ENCODE results near the gene WWOX. TPM values are rescaled to one million over a fixed set of nuclear protein-coding genes. Genes with fewer than 3 reads are reported as not detected.

Gene WWOX
- total and polyA plus RNA-seq, 2 of the 13 experiments (the other 11 are each of a cell fraction or from before 2014, with no cell fraction given), result 9.1 to 37.4 TPM

DNA sequence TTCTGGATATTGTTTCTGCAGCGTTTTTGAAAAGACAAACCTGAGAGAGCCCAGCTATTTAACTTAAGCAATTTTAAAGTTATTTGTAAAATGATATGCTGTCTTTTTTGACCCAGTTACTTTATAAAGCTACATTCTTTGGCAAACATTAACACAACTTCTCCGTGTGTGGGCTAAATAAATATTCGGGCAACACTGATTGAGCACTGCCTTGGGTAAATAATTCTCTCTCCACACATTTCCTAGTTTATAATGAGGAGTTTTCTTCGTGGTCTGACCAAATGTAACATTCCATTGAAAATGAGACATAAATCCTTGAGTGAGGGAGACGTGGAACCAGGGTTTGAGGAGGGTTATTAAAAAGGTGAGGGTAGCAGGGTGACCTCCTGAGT is 142.8 kb downstream of the WWOX start (continued):
- TF ChIP-seq, protein P1, sequence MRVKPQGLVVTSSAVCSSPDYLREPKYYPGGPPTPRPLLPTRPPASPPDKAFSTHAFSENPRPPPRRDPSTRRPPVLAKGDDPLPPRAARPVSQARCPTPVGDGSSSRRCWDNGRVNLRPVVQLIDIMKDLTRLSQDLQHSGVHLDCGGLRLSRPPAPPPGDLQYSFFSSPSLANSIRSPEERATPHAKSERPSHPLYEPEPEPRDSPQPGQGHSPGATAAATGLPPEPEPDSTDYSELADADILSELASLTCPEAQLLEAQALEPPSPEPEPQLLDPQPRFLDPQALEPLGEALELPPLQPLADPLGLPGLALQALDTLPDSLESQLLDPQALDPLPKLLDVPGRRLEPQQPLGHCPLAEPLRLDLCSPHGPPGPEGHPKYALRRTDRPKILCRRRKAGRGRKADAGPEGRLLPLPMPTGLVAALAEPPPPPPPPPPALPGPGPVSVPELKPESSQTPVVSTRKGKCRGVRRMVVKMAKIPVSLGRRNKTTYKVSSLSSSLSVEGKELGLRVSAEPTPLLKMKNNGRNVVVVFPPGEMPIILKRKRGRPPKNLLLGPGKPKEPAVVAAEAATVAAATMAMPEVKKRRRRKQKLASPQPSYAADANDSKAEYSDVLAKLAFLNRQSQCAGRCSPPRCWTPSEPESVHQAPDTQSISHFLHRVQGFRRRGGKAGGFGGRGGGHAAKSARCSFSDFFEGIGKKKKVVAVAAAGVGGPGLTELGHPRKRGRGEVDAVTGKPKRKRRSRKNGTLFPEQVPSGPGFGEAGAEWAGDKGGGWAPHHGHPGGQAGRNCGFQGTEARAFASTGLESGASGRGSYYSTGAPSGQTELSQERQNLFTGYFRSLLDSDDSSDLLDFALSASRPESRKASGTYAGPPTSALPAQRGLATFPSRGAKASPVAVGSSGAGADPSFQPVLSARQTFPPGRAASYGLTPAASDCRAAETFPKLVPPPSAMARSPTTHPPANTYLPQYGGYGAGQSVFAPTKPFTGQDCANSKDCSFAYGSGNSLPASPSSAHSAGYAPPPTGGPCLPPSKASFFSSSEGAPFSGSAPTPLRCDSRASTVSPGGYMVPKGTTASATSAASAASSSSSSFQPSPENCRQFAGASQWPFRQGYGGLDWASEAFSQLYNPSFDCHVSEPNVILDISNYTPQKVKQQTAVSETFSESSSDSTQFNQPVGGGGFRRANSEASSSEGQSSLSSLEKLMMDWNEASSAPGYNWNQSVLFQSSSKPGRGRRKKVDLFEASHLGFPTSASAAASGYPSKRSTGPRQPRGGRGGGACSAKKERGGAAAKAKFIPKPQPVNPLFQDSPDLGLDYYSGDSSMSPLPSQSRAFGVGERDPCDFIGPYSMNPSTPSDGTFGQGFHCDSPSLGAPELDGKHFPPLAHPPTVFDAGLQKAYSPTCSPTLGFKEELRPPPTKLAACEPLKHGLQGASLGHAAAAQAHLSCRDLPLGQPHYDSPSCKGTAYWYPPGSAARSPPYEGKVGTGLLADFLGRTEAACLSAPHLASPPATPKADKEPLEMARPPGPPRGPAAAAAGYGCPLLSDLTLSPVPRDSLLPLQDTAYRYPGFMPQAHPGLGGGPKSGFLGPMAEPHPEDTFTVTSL (CRISPR knock-in tag; IDR thresholded peaks at IDR 0.05; ENCODE audit: borderline replicate concordance), result peak; percentile 32; the same call in 1 of the 2 replicates
- TF ChIP-seq ZBTB38 (CRISPR knock-in tag; IDR thresholded peaks at IDR 0.05) (no peak), SIX1 (CRISPR knock-in tag; IDR thresholded peaks at IDR 0.05; ENCODE audit: borderline replicate concordance) (peak; percentile 57; the same call in 1 of the 2 replicates), ELF1 (CRISPR knock-in tag; IDR thresholded peaks at IDR 0.05) (no peak), ISL2 (CRISPR knock-in tag; IDR thresholded peaks at IDR 0.05) (peak; percentile 29; the same call in 1 of the 2 replicates)
- TF ChIP-seq, protein P2, sequence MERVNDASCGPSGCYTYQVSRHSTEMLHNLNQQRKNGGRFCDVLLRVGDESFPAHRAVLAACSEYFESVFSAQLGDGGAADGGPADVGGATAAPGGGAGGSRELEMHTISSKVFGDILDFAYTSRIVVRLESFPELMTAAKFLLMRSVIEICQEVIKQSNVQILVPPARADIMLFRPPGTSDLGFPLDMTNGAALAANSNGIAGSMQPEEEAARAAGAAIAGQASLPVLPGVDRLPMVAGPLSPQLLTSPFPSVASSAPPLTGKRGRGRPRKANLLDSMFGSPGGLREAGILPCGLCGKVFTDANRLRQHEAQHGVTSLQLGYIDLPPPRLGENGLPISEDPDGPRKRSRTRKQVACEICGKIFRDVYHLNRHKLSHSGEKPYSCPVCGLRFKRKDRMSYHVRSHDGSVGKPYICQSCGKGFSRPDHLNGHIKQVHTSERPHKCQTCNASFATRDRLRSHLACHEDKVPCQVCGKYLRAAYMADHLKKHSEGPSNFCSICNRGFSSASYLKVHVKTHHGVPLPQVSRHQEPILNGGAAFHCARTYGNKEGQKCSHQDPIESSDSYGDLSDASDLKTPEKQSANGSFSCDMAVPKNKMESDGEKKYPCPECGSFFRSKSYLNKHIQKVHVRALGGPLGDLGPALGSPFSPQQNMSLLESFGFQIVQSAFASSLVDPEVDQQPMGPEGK (CRISPR knock-in tag; IDR thresholded peaks at IDR 0.05), result no peak
